ENCODE results near the gene XYLT2. TPM values are rescaled to one million over a fixed set of nuclear protein-coding genes. Genes with fewer than 3 reads are reported as not detected.

XYLT2 gene
- polyA plus RNA-seq, 3 donors = 4.4 to 10.2 (median 4.4) TPM

- peak in 2 of 3 donors; percentile 4 to 22 for DNase-seq
- H3K9me3 ChIP-seq (replicated peaks in 1 of 2; ENCODE audit: control insufficient read depth in 1 of 2, insufficient read depth in 1 of 2, low read length in 2 of 2) = no peaks in the 10 kb centered on the region
- Mint-ChIP-seq H3K36me3 (peaks cover 0 to 2% of the 10 kb centered on the region in 2 donors), H3K9me3 (no peaks in the 10 kb centered on the region), H3K4me1 (peaks cover 30% of the 10 kb centered on the region), H3K4me3 (peak overlapping the region; percentile 93 to 95), H3K27me3 (ENCODE audit: low read depth in 3 of 3) (peaks cover 2 to 6% (median 4%) of the 10 kb centered on the region in 3 donors), H3K27ac (peak overlapping the region; percentile 12 to 84 (median 46))
- intact Hi-C loops (cut with micrococcal nuclease) = no loop called here
- under 1% methylated on average over 54 of the region's 57 CpGs for WGBS (ENCODE audit: insufficient coverage)
- peak overlapping the region in 1 of 2 donors; percentile 58 for H3K27ac ChIP-seq (ENCODE audit: low read depth in 1 of 2, low read length in 2 of 2)
- peak overlapping the region; percentile 75 for H3K9ac ChIP-seq (ENCODE audit: insufficient read depth, low read length, poor library complexity, severe bottlenecking)
- H2AFZ ChIP-seq (ENCODE audit: insufficient read depth, low read depth, low read length, poor library complexity, severe bottlenecking) = peak overlapping the region; percentile 87
- TF ChIP-seq CTCF (IDR thresholded peaks at IDR 0.05) = no peak
- peaks cover 26 to 27% of the 10 kb centered on the region in 2 donors for H3K4me1 ChIP-seq (ENCODE audit: control insufficient read depth in 1 of 2, insufficient read depth in 2 of 2, low read length in 2 of 2)
- H3K4me3 ChIP-seq (replicated peaks in 1 of 3; ENCODE audit: low read depth in 2 of 3, low read length in 3 of 3) = peak overlapping the region; percentile 74 to 87 (median 75)
- H3K4me2 ChIP-seq (replicated peaks; ENCODE audit: extremely low read depth, low read length, poor library complexity, severe bottlenecking) = peak overlapping the region; percentile 99
- H4K20me1 ChIP-seq (ENCODE audit: insufficient read depth, low read length) = peaks cover 6% of the 10 kb centered on the region
- H3K79me2 ChIP-seq (ENCODE audit: insufficient read depth, low read length) = peaks cover 14% of the 10 kb centered on the region
- no peaks in the 10 kb centered on the region for H3K36me3 ChIP-seq (replicated peaks in 1 of 2; ENCODE audit: control insufficient read depth in 1 of 2, insufficient read depth in 2 of 2, low read length in 2 of 2)
- H3K27me3 ChIP-seq (ENCODE audit: control insufficient read depth in 2 of 2, insufficient read depth in 2 of 2, low read length in 2 of 2) = no peaks in the 10 kb centered on the region
Measured at GRCh38 chr17:50346313-50347116, 589 bp downstream of the XYLT2 start.

- peaks cover 14% of the 10 kb centered on the region for H3K79me2 ChIP-seq (ENCODE audit: insufficient read depth, low read length)
- intact Hi-C loops (cut with micrococcal nuclease) = no loop called here
- H3K27ac Mint-ChIP-seq = no peak overlapping the region
- H3K27me3 Mint-ChIP-seq (ENCODE audit: low read depth in 3 of 3) = peaks cover 2 to 6% (median 4%) of the 10 kb centered on the region in 3 donors
- peak overlapping the region; percentile 75 for H3K9ac ChIP-seq (ENCODE audit: insufficient read depth, low read length, poor library complexity, severe bottlenecking)
- H3K4me1 ChIP-seq (ENCODE audit: control insufficient read depth in 1 of 2, insufficient read depth in 2 of 2, low read length in 2 of 2) = peaks cover 26 to 27% of the 10 kb centered on the region in 2 donors
- H4K20me1 ChIP-seq (ENCODE audit: insufficient read depth, low read length) = peaks cover 11% of the 10 kb centered on the region
- WGBS (ENCODE audit: insufficient coverage) = 72% methylated on average over 13 of the region's 17 CpGs
- peaks cover 4 to 6% of the 10 kb centered on the region in 2 donors for H3K36me3 Mint-ChIP-seq
- TF ChIP-seq CTCF (IDR thresholded peaks at IDR 0.05) = no peak
- peak overlapping the region; percentile 99 for H3K4me2 ChIP-seq (replicated peaks; ENCODE audit: extremely low read depth, low read length, poor library complexity, severe bottlenecking)
- H3K4me3 Mint-ChIP-seq = peak overlapping the region; percentile 93 to 95
- DNase-seq = no peak
- H3K9me3 Mint-ChIP-seq = no peaks in the 10 kb centered on the region
- H3K9me3 ChIP-seq (replicated peaks in 1 of 2; ENCODE audit: control insufficient read depth in 1 of 2, insufficient read depth in 1 of 2, low read length in 2 of 2) = no peaks in the 10 kb centered on the region
- H3K36me3 ChIP-seq (replicated peaks in 1 of 2; ENCODE audit: control insufficient read depth in 1 of 2, insufficient read depth in 2 of 2, low read length in 2 of 2) = no peaks in the 10 kb centered on the region
- no peak overlapping the region for H3K27ac ChIP-seq (ENCODE audit: low read depth in 1 of 2, low read length in 2 of 2)
- H3K4me1 Mint-ChIP-seq = peaks cover 30% of the 10 kb centered on the region
- H2AFZ ChIP-seq (ENCODE audit: insufficient read depth, low read depth, low read length, poor library complexity, severe bottlenecking) = peak overlapping the region; percentile 87
- peak overlapping the region; percentile 74 to 87 (median 75) for H3K4me3 ChIP-seq (replicated peaks in 1 of 3; ENCODE audit: low read depth in 2 of 3, low read length in 3 of 3)
- no peaks in the 10 kb centered on the region for H3K27me3 ChIP-seq (ENCODE audit: control insufficient read depth in 2 of 2, insufficient read depth in 2 of 2, low read length in 2 of 2)
Measured at GRCh38 chr17:50347117-50347893, 1.4 kb downstream of the XYLT2 start.
